NT2/D1 (cell line): ENCODE measurements around the gene NRXN3.

Source experiments
- YY1 ChIP-seq: IDR thresholded peaks from 2 replicates; pipeline ENCODE4 v1.6.1; 2011; ENCODE audit not compliant: insufficient read length, insufficient read depth
- ZNF274 ChIP-seq: IDR thresholded peaks from 2 replicates; pipeline ENCODE4 v1.6.1; 2011; ENCODE audit warnings: mild to moderate bottlenecking, low read depth, low read length

DNA sequence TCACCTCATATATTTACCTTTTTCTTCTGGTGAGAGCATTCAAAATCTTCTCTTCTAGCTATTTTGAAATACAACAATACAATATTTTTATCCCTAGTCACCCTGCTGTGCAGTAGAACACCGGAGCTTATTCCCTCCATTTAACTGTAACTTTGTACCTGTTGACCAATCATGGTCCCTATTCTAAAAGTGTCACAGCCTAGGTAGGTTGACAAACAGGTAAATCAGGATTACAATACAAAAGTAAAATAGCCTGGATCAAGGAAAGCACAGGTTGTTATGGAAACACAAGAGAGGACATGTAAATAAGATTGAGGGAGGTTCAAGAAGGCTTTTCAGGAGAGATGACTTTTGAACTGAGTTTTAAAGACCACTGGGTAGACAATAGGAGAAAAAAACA lies 1370.2 kb downstream of the NRXN3 start:
- no peak for TF ChIP-seq YY1
- TF ChIP-seq ZNF274 = no peak
